Measurements from ENCODE around the gene ARID1A. TPM values are rescaled to one million over a fixed set of nuclear protein-coding genes. Genes with fewer than 3 reads are reported as not detected.
A peak's percentile ranks its signal among the peaks of the same experiment; 100 is the strongest.

The ARID1A gene
- total and polyA plus RNA-seq, 9 of the 15 experiments (the other 6 are each of a cell fraction or from before 2014, with no cell fraction given) = 8.3 to 88.3 (median 22.5) TPM

DNA sequence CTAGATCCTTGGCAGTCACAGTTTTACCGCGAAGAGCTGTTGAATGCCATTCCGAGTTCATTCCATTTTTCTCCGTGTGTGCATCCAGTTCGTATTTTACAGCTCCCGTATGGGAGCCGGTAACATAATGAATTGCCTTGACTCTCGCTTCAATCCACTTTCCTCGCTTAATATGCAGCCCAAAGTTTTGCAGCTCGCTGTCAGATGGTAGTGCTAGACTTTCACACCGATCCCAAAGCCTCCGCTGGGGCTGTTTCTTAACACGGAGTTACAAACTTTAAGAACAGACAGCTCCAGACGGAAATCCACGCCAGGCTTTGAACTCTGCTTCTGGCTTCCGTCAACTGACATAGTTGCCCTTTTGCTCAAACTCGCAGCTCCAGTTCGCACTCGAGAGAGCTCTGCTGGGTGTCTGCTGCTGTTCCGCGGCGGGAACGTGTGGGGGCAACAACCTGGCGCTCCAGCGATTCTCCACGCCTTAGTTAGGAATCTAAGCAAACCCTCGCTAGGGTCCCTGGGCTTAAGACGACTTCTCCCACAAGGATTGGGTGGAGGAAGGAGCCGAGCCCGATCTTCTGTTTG lies 3.5 kb upstream of the ARID1A start (continued):
- TF ChIP-seq, protein P1, sequence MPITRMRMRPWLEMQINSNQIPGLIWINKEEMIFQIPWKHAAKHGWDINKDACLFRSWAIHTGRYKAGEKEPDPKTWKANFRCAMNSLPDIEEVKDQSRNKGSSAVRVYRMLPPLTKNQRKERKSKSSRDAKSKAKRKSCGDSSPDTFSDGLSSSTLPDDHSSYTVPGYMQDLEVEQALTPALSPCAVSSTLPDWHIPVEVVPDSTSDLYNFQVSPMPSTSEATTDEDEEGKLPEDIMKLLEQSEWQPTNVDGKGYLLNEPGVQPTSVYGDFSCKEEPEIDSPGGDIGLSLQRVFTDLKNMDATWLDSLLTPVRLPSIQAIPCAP (CRISPR knock-in tag; IDR thresholded peaks at IDR 0.05; ENCODE audit: borderline replicate concordance) = no peak
- 0 out of 2 replicates have a peak, but pooled peaks have one; percentile 30 for TF ChIP-seq GABPB1 (CRISPR knock-in tag; IDR thresholded peaks at IDR 0.05)
- TF ChIP-seq ESRRB (CRISPR knock-in tag; IDR thresholded peaks at IDR 0.05; ENCODE audit: borderline replicate concordance) = no peak
- no peak for TF ChIP-seq RBM34 (IDR thresholded peaks at IDR 0.05; ENCODE audit: borderline replicate concordance, insufficient read depth, low read length)
- no peak for TF ChIP-seq PPARD (CRISPR knock-in tag; IDR thresholded peaks at IDR 0.05)
- peak; percentile 72 for TF ChIP-seq TEAD4 (IDR thresholded peaks at IDR 0.05; ENCODE audit: low read length)
- TF ChIP-seq TEAD4 (CRISPR knock-in tag; IDR thresholded peaks at IDR 0.05; ENCODE audit: borderline replicate concordance) = no peak
- TF ChIP-seq TFAM (CRISPR knock-in tag; conservative IDR thresholded peaks at IDR 0.05) = no peak
- TF ChIP-seq CEBPG (CRISPR knock-in tag; IDR thresholded peaks at IDR 0.05) = no peak
- TF ChIP-seq CEBPG (tag; conservative IDR thresholded peaks at IDR 0.05 in 1 of 2, IDR thresholded peaks at IDR 0.05 in 1 of 2) = peak in 1 of 2 experiments; percentile 40; a peak in 2 of 4 replicates
- peak; percentile 67 for TF ChIP-seq JUND (IDR thresholded peaks at IDR 0.05; ENCODE audit: borderline replicate concordance, low read depth, low read length)
- TF ChIP-seq JUND (tag; IDR thresholded peaks at IDR 0.05; ENCODE audit: borderline replicate concordance, low read depth, low read length) = peak; percentile 72; the same call in 2 of the 3 replicates
- peak; percentile 65 for TF ChIP-seq POLR2AphosphoS5 (IDR thresholded peaks at IDR 0.05; ENCODE audit: control insufficient read depth, insufficient read depth, low read depth, low read length)
- 0 out of 2 replicates have a peak, but pooled peaks have one; percentile 39 for TF ChIP-seq GABPA (tag; conservative IDR thresholded peaks at IDR 0.05; ENCODE audit: low read depth)
- TF ChIP-seq E2F8 (IDR thresholded peaks at IDR 0.05; ENCODE audit: low read depth, partially characterized antibody) = peak; percentile 74
- peak; percentile 59 for TF ChIP-seq ARID4B (CRISPR knock-in tag; IDR thresholded peaks at IDR 0.05)
- no peak for TF ChIP-seq MTF1 (CRISPR knock-in tag; IDR thresholded peaks at IDR 0.05; ENCODE audit: borderline replicate concordance)

Measured in K562 (cell line).